ENCODE measurements around the gene GNG8. TPM values are rescaled to one million over a fixed set of nuclear protein-coding genes. Genes with fewer than 3 reads are reported as not detected.

Gene GNG8
- total and polyA plus RNA-seq, 2 of the 13 experiments (the other 11 are each of a cell fraction or from before 2014, with no cell fraction given): not detected

- 0 out of 2 replicates have a peak, but pooled peaks have one; percentile 49 for TF ChIP-seq KIAA2018 (CRISPR knock-in tag; IDR thresholded peaks at IDR 0.05; ENCODE audit: borderline replicate concordance)
- TF ChIP-seq CSRNP2 (CRISPR knock-in tag; conservative IDR thresholded peaks at IDR 0.05; ENCODE audit: low read depth): no peak
- no peak for TF ChIP-seq RBAK (CRISPR knock-in tag; IDR thresholded peaks at IDR 0.05)
- TF ChIP-seq ZNF703 (CRISPR knock-in tag; IDR thresholded peaks at IDR 0.05; ENCODE audit: borderline replicate concordance): no peak; the same call in 1 of the 2 replicates
- TF ChIP-seq RBFOX2 (IDR thresholded peaks at IDR 0.05; ENCODE audit: low read depth, low read length): 0 out of 2 replicates have a peak, but pooled peaks have one; percentile 17
- TF ChIP-seq NR2C2 (CRISPR knock-in tag; IDR thresholded peaks at IDR 0.05; ENCODE audit: borderline replicate concordance): peak; percentile 60; the same call in 1 of the 2 replicates
- TF ChIP-seq ZFP41 (CRISPR knock-in tag; IDR thresholded peaks at IDR 0.05; ENCODE audit: borderline replicate concordance): no peak
- no peak for TF ChIP-seq RFX5 (IDR thresholded peaks at IDR 0.05; ENCODE audit: low read depth, low read length)
- TF ChIP-seq KAT2B (IDR thresholded peaks at IDR 0.05; ENCODE audit: borderline replicate concordance, low read depth, low read length): no peak
- peak; percentile 91 for TF ChIP-seq ZNF747 (CRISPR knock-in tag; IDR thresholded peaks at IDR 0.05; ENCODE audit: borderline replicate concordance)
- TF ChIP-seq RAD21 (CRISPR knock-in tag; IDR thresholded peaks at IDR 0.05): peak; percentile 55
- 0 out of 2 replicates have a peak, but pooled peaks have one; percentile 71 for TF ChIP-seq FLYWCH1 (CRISPR knock-in tag; IDR thresholded peaks at IDR 0.05)
Measured at GRCh38 chr19:46600384-46601317, 35.4 kb downstream of the GNG8 start (continued).
